IMR-90 (cell line): ENCODE results near the gene FMC1. TPM values are rescaled to one million over a fixed set of nuclear protein-coding genes. Genes with fewer than 3 reads are reported as not detected.

Source experiments
- ATAC-seq: fragments of 200-7000 bp; cut with Tn5 transposase; 2 replicates; pipeline ENCODE4 v1.9.1; 2020; ENCODE audit warnings: low read depth, mild to moderate bottlenecking, moderate library complexity
- BruUV-seq: library from RNA; stranded (reverse); fragments of 400-500 nt; replicated peaks from 2 replicates; lab custom pipeline; 2021; lab: Mats Ljungman, UMichigan
- CTCF ChIA-PET: fragments of 300-600 bp; formaldehyde crosslinking; extraction: SDS; loops from one replicate; lab custom pipeline; 2021; ENCODE audit warnings: antibody characterized with exemption; lab: Yijun Ruan, JAX
- POLR2A ChIA-PET: fragments of 300-600 bp; sonication (Branson Sonifier 250); formaldehyde crosslinking; loops from one replicate; lab custom pipeline; 2022; ENCODE audit warnings: antibody characterized with exemption; ENCODE audit not compliant: unreplicated experiment; lab: Charles Lee
- DNase-seq: peaks from one replicate; pipeline ENCODE4 v3.0.0; 2013
- H2AFZ ChIP-seq: replicated peaks from 2 replicates; pipeline ENCODE3; 2013; ENCODE audit warnings: low read length, mild to moderate bottlenecking; ENCODE audit not compliant: poor library complexity
- H2AK5ac ChIP-seq: 2 replicates; pipeline ENCODE4 v1.6.1; 2013; ENCODE audit warnings: low read depth, low read length, inconsistent platforms
- H2AK9ac ChIP-seq: replicated peaks from 2 replicates; pipeline ENCODE3; 2013; ENCODE audit warnings: mild to moderate bottlenecking, low read depth, low read length, moderate library complexity; ENCODE audit not compliant: poor library complexity
- H2BK120ac ChIP-seq: 2 replicates; pipeline ENCODE4 v1.6.1; 2013; ENCODE audit warnings: low read depth, low read length, inconsistent platforms
- H2BK15ac ChIP-seq: 3 replicates; pipeline ENCODE4 v1.6.1; 2013; ENCODE audit warnings: low read depth, low read length, inconsistent platforms
- H2BK20ac ChIP-seq: 2 replicates; pipeline ENCODE4 v1.6.1; 2013; ENCODE audit warnings: low read depth, mild to moderate bottlenecking, inconsistent platforms, low read length, moderate library complexity
- H2BK5ac ChIP-seq: 2 replicates; pipeline ENCODE4 v1.6.1; 2013; ENCODE audit warnings: mild to moderate bottlenecking, low read depth, low read length, inconsistent platforms; ENCODE audit not compliant: poor library complexity, severe bottlenecking
- H3K14ac ChIP-seq: replicated peaks from 2 replicates; pipeline ENCODE4 v1.6.1; 2013; ENCODE audit warnings: low read depth, low read length, inconsistent platforms
- H3K18ac ChIP-seq: 2 replicates; pipeline ENCODE4 v1.6.1; 2013; ENCODE audit warnings: low read depth, low read length, control low read depth
- H3K23ac ChIP-seq: 2 replicates; pipeline ENCODE4 v1.6.1; 2013; ENCODE audit warnings: low read depth, low read length, inconsistent platforms
- H3K27ac ChIP-seq: 2 replicates; pipeline ENCODE4 v1.5.1; 2013; ENCODE audit warnings: mild to moderate bottlenecking, control low read depth, low read length; ENCODE audit not compliant: insufficient read depth
- H3K27me3 ChIP-seq: 2 replicates; pipeline ENCODE4 v1.6.1; 2013; ENCODE audit warnings: low read length; ENCODE audit not compliant: control insufficient read depth, insufficient read depth
- H3K36me3 ChIP-seq: 2 replicates; pipeline ENCODE4 v1.6.1; 2013; ENCODE audit warnings: low read length, mixed read lengths; ENCODE audit not compliant: control insufficient read depth, insufficient read depth
- H3K4ac ChIP-seq: 2 replicates; pipeline ENCODE4 v1.6.1; 2013; ENCODE audit warnings: low read depth, low read length, inconsistent platforms
- H3K4me1 ChIP-seq: 2 replicates; pipeline ENCODE4 v1.6.1; 2013; ENCODE audit warnings: low read length, mixed read lengths; ENCODE audit not compliant: control insufficient read depth, insufficient read depth
- H3K4me2 ChIP-seq: 2 replicates; pipeline ENCODE4 v1.6.1; 2013; ENCODE audit warnings: low read depth, mild to moderate bottlenecking, control low read depth, low read length, moderate library complexity
- H3K4me3 ChIP-seq: 2 replicates; pipeline ENCODE4 v1.5.1; 2013; ENCODE audit warnings: low read depth, mild to moderate bottlenecking, control low read depth, low read length, moderate library complexity; ENCODE audit not compliant: insufficient read depth
- H3K56ac ChIP-seq: 2 replicates; pipeline ENCODE4 v1.6.1; 2013; ENCODE audit warnings: low read length, inconsistent platforms; ENCODE audit not compliant: insufficient read depth; ENCODE audit errors: extremely low read depth
- H3K79me1 ChIP-seq, 2 experiments: 2 replicates each; pipeline ENCODE4 v1.6.1; 2013; ENCODE audit warnings: low read length in 2 of 2, inconsistent platforms in 1 of 2, low read depth in 1 of 2
- H3K9ac ChIP-seq: 2 replicates; pipeline ENCODE4 v1.6.1; 2013; ENCODE audit warnings: low read depth, low read length, control low read depth
- H3K9me1 ChIP-seq: 2 replicates; pipeline ENCODE4 v1.6.1; 2013; ENCODE audit warnings: low read length, inconsistent platforms; ENCODE audit not compliant: insufficient read depth
- H3K9me3 ChIP-seq: 2 replicates; pipeline ENCODE4 v1.6.1; 2013; ENCODE audit warnings: low read length; ENCODE audit not compliant: control insufficient read depth, insufficient read depth
- H4K20me1 ChIP-seq: 2 replicates; pipeline ENCODE4 v1.6.1; 2013; ENCODE audit warnings: low read length, inconsistent platforms; ENCODE audit not compliant: insufficient read depth
- H4K5ac ChIP-seq: 2 replicates; pipeline ENCODE4 v1.6.1; 2013; ENCODE audit warnings: mild to moderate bottlenecking, low read depth, low read length, control low read depth
- H4K8ac ChIP-seq, 2 experiments: 2 replicates each; pipeline ENCODE4 v1.6.1; 2013; ENCODE audit warnings: low read depth in 2 of 2, low read length in 2 of 2, control low read depth in 1 of 2, inconsistent platforms in 1 of 2
- H4K91ac ChIP-seq: 2 replicates; pipeline ENCODE4 v1.6.1; 2013; ENCODE audit warnings: low read depth, low read length, inconsistent platforms; ENCODE audit not compliant: insufficient read depth
- BHLHE40 ChIP-seq: fragments of 150-350 bp; IDR thresholded peaks from 2 replicates; pipeline ENCODE4 v1.6.1; 2016; ENCODE audit warnings: mild to moderate bottlenecking, low read depth, low read length
- CEBPB ChIP-seq: IDR thresholded peaks from 2 replicates; pipeline ENCODE4 v1.6.1; 2012; ENCODE audit warnings: low read depth, low read length, improper control_type of control experiment
- CHD1 ChIP-seq: IDR thresholded peaks from 2 replicates; pipeline ENCODE4 v1.6.1; 2012; ENCODE audit warnings: low read depth, low read length, improper control_type of control experiment
- MAFK ChIP-seq: IDR thresholded peaks from 2 replicates; pipeline ENCODE4 v1.6.1; 2012; ENCODE audit warnings: low read depth, low read length, improper control_type of control experiment
- MAZ ChIP-seq: IDR thresholded peaks from 2 replicates; pipeline ENCODE4 v1.6.1; 2012; ENCODE audit warnings: low read depth, mild to moderate bottlenecking, low read length, improper control_type of control experiment, moderate library complexity, borderline replicate concordance
- MXI1 ChIP-seq: IDR thresholded peaks from 2 replicates; pipeline ENCODE4 v1.6.1; 2012; ENCODE audit warnings: low read depth, mild to moderate bottlenecking, low read length, moderate library complexity, borderline replicate concordance
- POLR2A ChIP-seq: IDR thresholded peaks from 2 replicates; pipeline ENCODE4 v1.6.1; 2012; ENCODE audit warnings: mild to moderate bottlenecking, low read depth, low read length
- RAD21 ChIP-seq: IDR thresholded peaks from 2 replicates; pipeline ENCODE4 v1.6.1; 2012; ENCODE audit warnings: low read length, improper control_type of control experiment
- RCOR1 ChIP-seq: IDR thresholded peaks from 2 replicates; pipeline ENCODE4 v1.6.1; 2012; ENCODE audit warnings: mild to moderate bottlenecking, low read length, improper control_type of control experiment; ENCODE audit not compliant: insufficient replicate concordance
- RFX5 ChIP-seq: IDR thresholded peaks from 2 replicates; pipeline ENCODE4 v1.8.0; 2012; ENCODE audit warnings: low read depth, mild to moderate bottlenecking, low read length, moderate library complexity
- SMC3 ChIP-seq: fragments of 150-350 bp; IDR thresholded peaks from 2 replicates; pipeline ENCODE4 v1.6.1; 2016; ENCODE audit warnings: low read depth, mild to moderate bottlenecking, antibody characterized with exemption, low read length, moderate library complexity
- WGBS, 2 experiments: methylation state at CpG; one replicate each; pipeline versions ENCODE4 v1.1.5 to v1.1.7; 2013; ENCODE audit warnings: missing lambda C conversion rate in 2 of 2; ENCODE audit not compliant: insufficient read length in 1 of 2; ENCODE audit errors: extremely low coverage in 2 of 2; 5-methylcytosine and 5-hydroxymethylcytosine counted together
- dilution Hi-C: fragments of 300-500 bp; cut with HindIII; formaldehyde crosslinking; loops from one replicate; pipeline ENCODE4 v1.14.3; 2018; ENCODE audit warnings: low sequenced_read_pairs; ENCODE audit not compliant: unreplicated experiment
- in situ Hi-C: fragments of 300-500 bp; cut with MboI; formaldehyde crosslinking; loops from 3 replicates; pipeline ENCODE4 v1.14.3; 2019; ENCODE audit warnings: low sequenced_read_pairs, inconsistent platforms, mixed read lengths
- intact Hi-C: fragments of 100-400 bp; cut with micrococcal nuclease; formaldehyde crosslinking; loops from 2 replicates; pipeline ENCODE4 v1.10.0; 2022
- polyA plus RNA-seq, 3 experiments: library from polyadenylated mRNA; depleted of rRNA; stranded (reverse); fragments of >200 nt; gene quantifications; 2 replicates each; pipeline ENCODE4 v1.2.3, GENCODE V29; 2012; ENCODE audit warnings: low replicate concordance in 1 of 3
- total RNA-seq: library from RNA; depleted of rRNA; stranded (reverse); fragments of >200 nt; gene quantifications from 2 replicates; pipeline ENCODE4 v1.2.3, GENCODE V29; 2012
- TF ChIP-seq, protein P1 (sequence below): fragments of 150-350 bp; IDR thresholded peaks from 2 replicates; pipeline ENCODE4 v1.6.1; 2016; ENCODE audit warnings: low read depth, mild to moderate bottlenecking, low read length, moderate library complexity, borderline replicate concordance
- TF ChIP-seq, protein P2 (sequence below): fragments of 150-350 bp; IDR thresholded peaks from 2 replicates; pipeline ENCODE4 v1.6.1; 2017; ENCODE audit warnings: mild to moderate bottlenecking, antibody characterized with exemption, low read length, low read depth
- TF ChIP-seq, protein P3 (sequence below): conservative IDR thresholded peaks from 2 replicates; pipeline ENCODE4 v1.5.1; 2012; ENCODE audit warnings: mild to moderate bottlenecking, low read depth, low read length, improper control_type of control experiment

Gene FMC1
- total and polyA plus RNA-seq, 2 of the 4 experiments (the other 2 are of a cell fraction): 6.1 to 11.9 TPM

DNA sequence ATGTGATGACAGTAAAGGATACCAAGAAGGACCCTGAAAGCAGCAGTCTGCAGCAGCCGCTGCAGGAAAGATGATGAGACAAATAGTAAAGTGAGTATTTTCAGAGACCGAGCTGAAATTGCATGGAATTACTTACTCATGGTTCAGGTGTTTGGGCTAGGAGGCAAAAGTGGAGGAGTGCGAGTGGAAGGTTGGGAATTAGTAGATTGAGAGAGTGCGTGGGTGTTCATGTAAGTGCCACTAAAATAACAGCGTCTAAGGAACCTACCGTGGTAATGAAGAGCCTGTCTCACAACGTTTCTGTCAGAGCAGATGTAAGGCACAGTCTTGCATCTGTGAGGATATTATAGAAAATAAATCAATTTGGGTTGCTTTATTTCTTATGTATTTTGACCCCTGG, 48.3 kb upstream of the FMC1 start:
- CTCF ChIA-PET: interaction anchor here (0.7 kb wide), 1 partner anchor 77 kb away, joined by 8 read pairs; no protein-coding TSS in a partner anchor
- in situ Hi-C loops: no loop called here

More for the DNA sequence above, 48.3 kb upstream of the FMC1 start:
- no peaks in the 10 kb centered on the region for H3K9me3 ChIP-seq
- no peak overlapping the region for H2BK15ac ChIP-seq
- 100% methylated on average over 1 to 2 of the region's 7 CpGs for WGBS, 2 experiments
- peaks cover 4% of the 10 kb centered on the region; the same call in 1 of the 2 replicates for H3K9me1 ChIP-seq
- H2AK9ac ChIP-seq: no peak overlapping the region
- ATAC-seq (no peak), DNase-seq (no peak)
- no peak overlapping the region for H4K5ac ChIP-seq
- H2AK5ac ChIP-seq: no peak overlapping the region
- no TSS peak for BruUV-seq
- POLR2A ChIA-PET: interaction anchor here (0.5 kb wide), 1 partner anchor 13 kb away, joined by 3 read pairs; no protein-coding TSS in a partner anchor
- intact Hi-C loops: no loop called here
- H3K27ac ChIP-seq: no peak overlapping the region
- H3K18ac ChIP-seq: no peak overlapping the region
- no peak overlapping the region for H2BK120ac ChIP-seq
- H3K23ac ChIP-seq: no peak overlapping the region
- no peaks in the 10 kb centered on the region for H3K27me3 ChIP-seq
- H3K4me3 ChIP-seq: no peak overlapping the region
- peaks cover 12% of the 10 kb centered on the region for H3K36me3 ChIP-seq
- no peak overlapping the region for H3K4ac ChIP-seq
- H4K91ac ChIP-seq: no peak overlapping the region
- H3K9ac ChIP-seq: no peak overlapping the region
- H3K4me2 ChIP-seq: no peak overlapping the region
- H2AFZ ChIP-seq: no peak overlapping the region
- no peaks in the 10 kb centered on the region for H3K79me1 ChIP-seq
- no peak overlapping the region for H2BK5ac ChIP-seq
- H3K14ac ChIP-seq: no peak overlapping the region
- no peaks in the 10 kb centered on the region for H4K20me1 ChIP-seq
- TF ChIP-seq RCOR1 (no peak), MAFK (no peak), RFX5 (no peak), MAZ (no peak), BHLHE40 (no peak), CEBPB (no peak), CHD1 (no peak), RAD21 (no peak), MXI1 (no peak), SMC3 (no peak), POLR2A (no peak)
- TF ChIP-seq, protein P1, sequence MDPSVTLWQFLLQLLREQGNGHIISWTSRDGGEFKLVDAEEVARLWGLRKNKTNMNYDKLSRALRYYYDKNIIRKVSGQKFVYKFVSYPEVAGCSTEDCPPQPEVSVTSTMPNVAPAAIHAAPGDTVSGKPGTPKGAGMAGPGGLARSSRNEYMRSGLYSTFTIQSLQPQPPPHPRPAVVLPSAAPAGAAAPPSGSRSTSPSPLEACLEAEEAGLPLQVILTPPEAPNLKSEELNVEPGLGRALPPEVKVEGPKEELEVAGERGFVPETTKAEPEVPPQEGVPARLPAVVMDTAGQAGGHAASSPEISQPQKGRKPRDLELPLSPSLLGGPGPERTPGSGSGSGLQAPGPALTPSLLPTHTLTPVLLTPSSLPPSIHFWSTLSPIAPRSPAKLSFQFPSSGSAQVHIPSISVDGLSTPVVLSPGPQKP: no peak
- TF ChIP-seq, protein P2, sequence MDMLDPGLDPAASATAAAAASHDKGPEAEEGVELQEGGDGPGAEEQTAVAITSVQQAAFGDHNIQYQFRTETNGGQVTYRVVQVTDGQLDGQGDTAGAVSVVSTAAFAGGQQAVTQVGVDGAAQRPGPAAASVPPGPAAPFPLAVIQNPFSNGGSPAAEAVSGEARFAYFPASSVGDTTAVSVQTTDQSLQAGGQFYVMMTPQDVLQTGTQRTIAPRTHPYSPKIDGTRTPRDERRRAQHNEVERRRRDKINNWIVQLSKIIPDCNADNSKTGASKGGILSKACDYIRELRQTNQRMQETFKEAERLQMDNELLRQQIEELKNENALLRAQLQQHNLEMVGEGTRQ: no peak
- TF ChIP-seq, protein P3, sequence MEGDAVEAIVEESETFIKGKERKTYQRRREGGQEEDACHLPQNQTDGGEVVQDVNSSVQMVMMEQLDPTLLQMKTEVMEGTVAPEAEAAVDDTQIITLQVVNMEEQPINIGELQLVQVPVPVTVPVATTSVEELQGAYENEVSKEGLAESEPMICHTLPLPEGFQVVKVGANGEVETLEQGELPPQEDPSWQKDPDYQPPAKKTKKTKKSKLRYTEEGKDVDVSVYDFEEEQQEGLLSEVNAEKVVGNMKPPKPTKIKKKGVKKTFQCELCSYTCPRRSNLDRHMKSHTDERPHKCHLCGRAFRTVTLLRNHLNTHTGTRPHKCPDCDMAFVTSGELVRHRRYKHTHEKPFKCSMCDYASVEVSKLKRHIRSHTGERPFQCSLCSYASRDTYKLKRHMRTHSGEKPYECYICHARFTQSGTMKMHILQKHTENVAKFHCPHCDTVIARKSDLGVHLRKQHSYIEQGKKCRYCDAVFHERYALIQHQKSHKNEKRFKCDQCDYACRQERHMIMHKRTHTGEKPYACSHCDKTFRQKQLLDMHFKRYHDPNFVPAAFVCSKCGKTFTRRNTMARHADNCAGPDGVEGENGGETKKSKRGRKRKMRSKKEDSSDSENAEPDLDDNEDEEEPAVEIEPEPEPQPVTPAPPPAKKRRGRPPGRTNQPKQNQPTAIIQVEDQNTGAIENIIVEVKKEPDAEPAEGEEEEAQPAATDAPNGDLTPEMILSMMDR: no peak
- H3K4me1 ChIP-seq: no peaks in the 10 kb centered on the region
- no peak overlapping the region for H3K56ac ChIP-seq
- H2BK20ac ChIP-seq: no peak overlapping the region
- dilution Hi-C loops: no loop called here
- H4K8ac ChIP-seq: no peak overlapping the region
